NCI-H1417 treated with DMSO at 0.1 percent for 48 hours (cell line): ENCODE measurements around the gene BOC.
"Not testable (repeated sequence)": the region's sequence is repeated elsewhere in the genome, so short reads cannot be mapped to it uniquely, and the experiment has no call there.

ENCODE experiments used
- DNase-seq: peaks from one replicate; lab custom pipeline; 2025; lab: John Stamatoyannopoulos, UW

Gene BOC, protein sequence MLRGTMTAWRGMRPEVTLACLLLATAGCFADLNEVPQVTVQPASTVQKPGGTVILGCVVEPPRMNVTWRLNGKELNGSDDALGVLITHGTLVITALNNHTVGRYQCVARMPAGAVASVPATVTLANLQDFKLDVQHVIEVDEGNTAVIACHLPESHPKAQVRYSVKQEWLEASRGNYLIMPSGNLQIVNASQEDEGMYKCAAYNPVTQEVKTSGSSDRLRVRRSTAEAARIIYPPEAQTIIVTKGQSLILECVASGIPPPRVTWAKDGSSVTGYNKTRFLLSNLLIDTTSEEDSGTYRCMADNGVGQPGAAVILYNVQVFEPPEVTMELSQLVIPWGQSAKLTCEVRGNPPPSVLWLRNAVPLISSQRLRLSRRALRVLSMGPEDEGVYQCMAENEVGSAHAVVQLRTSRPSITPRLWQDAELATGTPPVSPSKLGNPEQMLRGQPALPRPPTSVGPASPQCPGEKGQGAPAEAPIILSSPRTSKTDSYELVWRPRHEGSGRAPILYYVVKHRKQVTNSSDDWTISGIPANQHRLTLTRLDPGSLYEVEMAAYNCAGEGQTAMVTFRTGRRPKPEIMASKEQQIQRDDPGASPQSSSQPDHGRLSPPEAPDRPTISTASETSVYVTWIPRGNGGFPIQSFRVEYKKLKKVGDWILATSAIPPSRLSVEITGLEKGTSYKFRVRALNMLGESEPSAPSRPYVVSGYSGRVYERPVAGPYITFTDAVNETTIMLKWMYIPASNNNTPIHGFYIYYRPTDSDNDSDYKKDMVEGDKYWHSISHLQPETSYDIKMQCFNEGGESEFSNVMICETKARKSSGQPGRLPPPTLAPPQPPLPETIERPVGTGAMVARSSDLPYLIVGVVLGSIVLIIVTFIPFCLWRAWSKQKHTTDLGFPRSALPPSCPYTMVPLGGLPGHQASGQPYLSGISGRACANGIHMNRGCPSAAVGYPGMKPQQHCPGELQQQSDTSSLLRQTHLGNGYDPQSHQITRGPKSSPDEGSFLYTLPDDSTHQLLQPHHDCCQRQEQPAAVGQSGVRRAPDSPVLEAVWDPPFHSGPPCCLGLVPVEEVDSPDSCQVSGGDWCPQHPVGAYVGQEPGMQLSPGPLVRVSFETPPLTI

GRCh38 chr3:113211330-113212149 lies at the start of gene BOC:
Gene BOC, plus strand, starts transcription at chr3:113211557. Its CDS starts 38,246 bp downstream, at chr3:113249803.
- DNase-seq, result no peak

DNA sequence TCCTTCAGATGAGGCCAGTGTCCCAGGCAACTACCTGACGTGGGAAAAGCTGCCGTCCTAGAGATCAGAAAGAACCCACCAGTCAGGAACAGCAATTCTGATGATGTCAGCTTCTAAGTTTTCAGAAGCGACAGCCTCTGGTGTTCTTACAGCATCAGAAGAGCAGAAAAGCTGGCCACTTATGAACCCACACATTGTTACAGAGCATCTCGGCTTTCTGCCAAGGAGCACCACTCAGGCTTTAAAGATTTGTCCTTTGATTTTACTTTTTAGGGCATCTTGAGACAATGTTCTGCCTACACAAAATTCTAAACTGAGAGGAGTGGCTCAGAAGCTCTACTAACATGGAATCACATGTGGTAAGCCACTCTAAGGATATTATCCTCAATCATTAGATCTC lies 49.7 kb upstream of the BOC start:
- DNase-seq, result no peak

DNA sequence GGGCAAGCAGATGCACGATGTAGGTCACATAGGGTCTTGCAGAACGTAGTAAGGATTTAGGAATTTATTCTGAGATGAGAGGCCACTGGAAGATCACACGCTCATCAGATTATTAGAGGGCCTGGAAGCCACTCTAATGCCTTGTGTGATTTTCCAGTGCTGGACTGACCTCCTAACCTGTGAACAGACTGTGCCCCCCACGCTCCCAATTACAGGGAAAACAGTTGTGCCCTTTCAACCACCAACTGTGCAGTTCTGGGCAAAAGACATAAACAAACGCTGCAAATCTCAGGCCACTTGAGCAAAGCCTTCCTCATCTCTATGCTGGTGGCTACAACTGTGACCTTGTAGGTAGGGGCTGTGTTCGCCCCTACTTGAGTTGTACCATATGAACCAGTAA lies 48.2 kb upstream of the BOC start:
- no peak for DNase-seq

- DNase-seq, result no peak
These were observed 45.5 kb upstream of the BOC start for GRCh38 chr3:113165841-113166240.

DNA sequence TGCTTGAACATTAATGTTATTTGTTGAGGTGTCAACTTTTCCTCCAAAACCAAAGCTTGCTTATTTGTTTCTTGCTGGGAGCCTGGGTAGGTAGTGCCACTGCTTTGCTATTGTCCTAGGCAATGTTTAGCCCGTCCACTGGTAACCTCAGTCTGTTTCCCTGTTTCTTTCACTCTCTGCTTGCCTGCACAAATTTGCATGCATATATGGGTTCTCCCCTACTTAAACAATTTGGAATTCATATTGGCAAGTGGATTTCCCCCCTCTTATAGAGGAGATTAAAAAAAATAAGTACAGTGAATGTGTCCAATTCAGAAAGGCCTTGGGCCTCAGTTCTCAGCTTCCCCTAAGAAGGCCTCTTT lies 45.0 kb upstream of the BOC start:
- DNase-seq, result no peak

- DNase-seq, result peak; percentile 67
These were observed 44.5 kb upstream of the BOC start for GRCh38 chr3:113166719-113167492.

DNA sequence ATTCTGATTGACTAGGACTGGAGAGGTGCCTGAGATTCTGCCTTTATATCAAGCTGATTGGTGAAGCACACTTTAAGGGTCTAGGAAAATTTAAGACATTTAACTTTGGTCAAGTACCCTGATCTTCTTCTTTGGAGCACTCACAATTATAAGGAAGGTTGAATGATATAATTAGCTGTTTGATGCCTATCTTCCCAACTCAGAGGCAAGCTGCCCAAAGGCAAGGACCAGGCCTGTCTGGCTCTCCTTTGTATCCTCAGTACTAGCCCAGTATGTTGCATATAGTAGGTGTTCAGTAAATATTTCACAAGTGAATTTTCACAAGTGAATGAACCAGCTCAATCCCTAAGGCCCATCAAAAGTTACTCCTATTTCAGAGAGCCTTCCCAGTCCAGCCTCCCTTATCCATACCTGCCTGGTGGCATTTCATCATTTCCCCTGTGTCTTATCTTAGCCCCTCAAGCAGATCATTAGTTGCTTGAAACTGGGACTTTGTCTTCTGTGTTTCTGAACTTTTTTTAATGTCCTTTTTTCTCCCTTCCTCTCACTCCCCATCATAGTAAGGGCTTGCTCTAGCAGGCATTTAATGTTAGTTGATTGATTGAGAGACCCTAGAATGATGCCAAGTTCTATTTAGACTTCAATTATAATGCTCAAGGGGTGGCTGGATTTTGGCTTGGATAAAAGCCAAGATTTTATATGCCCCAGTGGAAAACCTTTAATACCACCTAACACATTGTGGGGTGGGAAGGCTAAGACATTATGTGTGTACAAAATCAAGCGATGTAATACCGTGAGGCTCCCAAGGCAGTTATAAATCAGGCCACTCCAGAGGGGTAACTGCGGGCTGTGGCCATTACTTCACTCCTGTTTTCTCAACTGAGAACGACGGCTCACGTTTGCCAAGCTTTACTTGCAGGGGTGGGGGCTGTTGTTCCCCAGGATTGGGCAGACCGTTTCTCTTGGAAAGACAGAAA lies 43.2 kb upstream of the BOC start:
- peak; percentile 65 for DNase-seq

DNA sequence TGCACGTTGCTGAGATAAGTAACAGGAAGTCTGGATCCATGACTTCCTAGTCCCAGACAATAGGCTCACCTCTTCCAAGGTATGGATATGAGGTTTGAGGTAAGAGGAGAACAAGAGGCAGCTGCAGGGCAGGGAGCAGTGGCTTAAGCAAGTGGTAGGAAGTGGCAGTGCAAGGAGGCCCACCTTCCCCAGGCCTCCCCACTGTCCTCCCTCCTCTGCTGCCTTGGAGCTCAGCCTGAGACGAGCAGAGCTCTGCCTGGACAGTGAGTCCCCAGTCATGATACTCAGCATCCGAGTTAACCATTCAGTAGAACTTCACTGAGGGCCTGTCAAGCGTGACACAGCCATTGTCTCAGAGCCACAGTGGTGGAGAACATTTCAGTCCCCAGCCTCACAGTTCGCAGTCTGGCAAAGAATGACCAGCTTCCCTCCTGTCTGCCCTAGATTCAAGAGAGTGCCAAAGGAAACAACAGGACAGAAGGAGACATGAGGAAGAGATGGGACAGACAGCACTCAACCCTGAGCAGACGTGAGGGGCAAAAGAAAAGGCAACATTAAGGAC lies 41.4 kb upstream of the BOC start:
- DNase-seq, result no peak

- no peak for DNase-seq
These were observed 40.6 kb upstream of the BOC start for GRCh38 chr3:113170771-113171170.

DNA sequence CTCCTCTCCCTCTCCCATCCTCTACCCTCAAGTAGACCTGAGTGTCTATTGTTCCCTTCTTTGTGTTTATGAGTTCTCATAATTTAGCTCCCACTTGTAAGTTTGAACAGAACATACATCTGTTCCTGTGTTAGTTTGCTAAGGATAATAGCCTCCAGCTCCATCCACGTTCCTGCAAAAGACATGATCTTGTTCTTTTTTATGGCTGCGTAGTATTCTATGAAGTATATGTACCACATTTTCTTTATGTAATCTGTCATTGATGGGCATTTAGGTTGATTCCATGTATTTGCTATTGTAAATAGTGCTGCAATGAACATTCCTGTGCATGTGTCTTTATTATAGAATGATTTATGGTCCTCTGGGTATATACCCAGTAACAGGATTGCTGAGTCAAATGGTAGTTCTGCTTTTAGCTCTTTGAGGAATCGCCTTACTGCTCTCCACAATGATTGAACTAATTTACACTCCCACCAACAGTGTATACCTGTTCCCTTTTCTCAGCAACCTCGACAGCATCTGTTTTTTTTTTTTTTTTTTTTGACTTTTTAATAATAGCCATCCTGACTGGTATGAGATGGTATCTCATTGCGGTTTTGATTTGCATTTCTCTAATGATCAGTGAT lies 39.6 kb upstream of the BOC start:
- DNase-seq, result not testable (repeated sequence)

GRCh38 chr3:113173102-113173501 lies 38.3 kb upstream of the BOC start:
- no peak for DNase-seq

- DNase-seq, result no peak
These were observed 37.1 kb upstream of the BOC start for GRCh38 chr3:113174304-113174703.

- no peak for DNase-seq
These were observed 36.4 kb upstream of the BOC start for GRCh38 chr3:113174801-113175485.

- DNase-seq, result no peak
These were observed 33.8 kb upstream of the BOC start for GRCh38 chr3:113177526-113177925.

DNA sequence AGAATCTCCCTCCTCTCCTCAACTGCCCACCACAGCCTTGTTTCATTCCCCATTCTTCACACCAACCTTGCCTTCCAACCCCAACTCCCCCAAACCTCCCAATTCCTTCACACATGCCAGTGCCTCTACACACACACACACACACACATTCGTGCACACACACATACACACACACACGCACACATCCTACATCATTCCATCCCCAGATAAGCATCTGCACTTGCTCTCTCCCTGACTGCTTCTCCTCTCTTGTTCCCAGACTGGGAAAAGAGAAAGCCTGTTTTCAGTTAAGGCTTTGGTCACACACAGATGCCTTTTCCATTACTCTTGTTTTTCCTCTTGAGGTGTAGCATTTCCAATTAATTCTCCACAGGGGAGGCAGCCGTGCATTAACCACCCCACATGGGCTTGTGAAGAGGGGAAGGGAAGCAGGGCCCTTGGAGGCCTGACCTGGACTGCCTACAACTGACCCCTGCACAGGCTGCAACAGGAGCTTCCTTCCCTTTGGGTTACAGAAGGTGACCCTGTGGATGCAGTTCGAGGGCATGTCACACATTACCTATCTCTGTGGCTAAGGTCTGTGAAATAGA lies 32.0 kb upstream of the BOC start:
- DNase-seq, result no peak

GRCh38 chr3:113183748-113184661 lies 27.4 kb upstream of the BOC start:
- no peak for DNase-seq
